Measurements from ENCODE around the gene CHD6.

GRCh38 chr20:41551011-41551705, 67.0 kb downstream of the CHD6 start:
- TF ChIP-seq, protein P1, sequence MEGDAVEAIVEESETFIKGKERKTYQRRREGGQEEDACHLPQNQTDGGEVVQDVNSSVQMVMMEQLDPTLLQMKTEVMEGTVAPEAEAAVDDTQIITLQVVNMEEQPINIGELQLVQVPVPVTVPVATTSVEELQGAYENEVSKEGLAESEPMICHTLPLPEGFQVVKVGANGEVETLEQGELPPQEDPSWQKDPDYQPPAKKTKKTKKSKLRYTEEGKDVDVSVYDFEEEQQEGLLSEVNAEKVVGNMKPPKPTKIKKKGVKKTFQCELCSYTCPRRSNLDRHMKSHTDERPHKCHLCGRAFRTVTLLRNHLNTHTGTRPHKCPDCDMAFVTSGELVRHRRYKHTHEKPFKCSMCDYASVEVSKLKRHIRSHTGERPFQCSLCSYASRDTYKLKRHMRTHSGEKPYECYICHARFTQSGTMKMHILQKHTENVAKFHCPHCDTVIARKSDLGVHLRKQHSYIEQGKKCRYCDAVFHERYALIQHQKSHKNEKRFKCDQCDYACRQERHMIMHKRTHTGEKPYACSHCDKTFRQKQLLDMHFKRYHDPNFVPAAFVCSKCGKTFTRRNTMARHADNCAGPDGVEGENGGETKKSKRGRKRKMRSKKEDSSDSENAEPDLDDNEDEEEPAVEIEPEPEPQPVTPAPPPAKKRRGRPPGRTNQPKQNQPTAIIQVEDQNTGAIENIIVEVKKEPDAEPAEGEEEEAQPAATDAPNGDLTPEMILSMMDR (conservative IDR thresholded peaks at IDR 0.05): no peak
- no peak for TF ChIP-seq EZH2 (IDR thresholded peaks at IDR 0.05; ENCODE audit: low read depth)

Data from PC-9 (cell line).